Measurements from ENCODE around the gene ADCY9. TPM values are rescaled to one million over a fixed set of nuclear protein-coding genes. Genes with fewer than 3 reads are reported as not detected.
A peak's percentile ranks its signal among the peaks of the same experiment; 100 is the strongest.

The ADCY9 gene
- polyA plus RNA-seq, 1 donor from 2014 or later = 6.3 TPM

- Histone ChIP-seq H2AFZ (ENCODE audit: low read depth, low read length) (no peak overlapping the region), H3K9ac (ENCODE audit: low read length) (no peak overlapping the region), H3K36me3 (ENCODE audit: insufficient read depth, low read length) (no peaks in the 10 kb centered on the region), H3K27ac (ENCODE audit: low read length) (no peak overlapping the region), H3K9me3 (ENCODE audit: low read length) (no peaks in the 10 kb centered on the region), H3K9me2 (ENCODE audit: insufficient read depth, low read length) (no peaks in the 10 kb centered on the region), H3K4me2 (ENCODE audit: low read length) (no peak overlapping the region), H3F3A (ENCODE audit: insufficient read depth, low read length, poor library complexity, severe bottlenecking) (no peaks in the 10 kb centered on the region), H3K79me2 (replicated peaks; ENCODE audit: insufficient read depth, low read length) (no peaks in the 10 kb centered on the region), H3K27me3 (ENCODE audit: insufficient read depth, low read depth, low read length) (no peaks in the 10 kb centered on the region), H3K4me3 (ENCODE audit: low read length) (no peak overlapping the region), H4K20me1 (ENCODE audit: insufficient read depth) (no peaks in the 10 kb centered on the region)
- TF ChIP-seq RAD21 (conservative IDR thresholded peaks at IDR 0.05) = no peak
- TF ChIP-seq MXI1 (conservative IDR thresholded peaks at IDR 0.05; ENCODE audit: poor library complexity, severe bottlenecking) = no peak
- no peak for TF ChIP-seq TAF1 (IDR thresholded peaks at IDR 0.05; ENCODE audit: low read depth)
- TF ChIP-seq SMC3 (conservative IDR thresholded peaks at IDR 0.05; ENCODE audit: poor library complexity) = no peak
- TF ChIP-seq EP300 (conservative IDR thresholded peaks at IDR 0.05; ENCODE audit: poor library complexity, severe bottlenecking) = no peak
- TF ChIP-seq CTCF (IDR thresholded peaks at IDR 0.05; ENCODE audit: poor library complexity, severe bottlenecking) = no peak
- no peak for TF ChIP-seq REST (IDR thresholded peaks at IDR 0.05; ENCODE audit: borderline replicate concordance)
- no peak for TF ChIP-seq POLR2AphosphoS5 (IDR thresholded peaks at IDR 0.05)
- TF ChIP-seq EZH2 (IDR thresholded peaks at IDR 0.05; ENCODE audit: borderline replicate concordance, insufficient read depth, low read length, poor library complexity, severe bottlenecking) = no peak
Observed at GRCh38 chr16:4002121-4002520, 114.1 kb downstream of the ADCY9 start.

DNA sequence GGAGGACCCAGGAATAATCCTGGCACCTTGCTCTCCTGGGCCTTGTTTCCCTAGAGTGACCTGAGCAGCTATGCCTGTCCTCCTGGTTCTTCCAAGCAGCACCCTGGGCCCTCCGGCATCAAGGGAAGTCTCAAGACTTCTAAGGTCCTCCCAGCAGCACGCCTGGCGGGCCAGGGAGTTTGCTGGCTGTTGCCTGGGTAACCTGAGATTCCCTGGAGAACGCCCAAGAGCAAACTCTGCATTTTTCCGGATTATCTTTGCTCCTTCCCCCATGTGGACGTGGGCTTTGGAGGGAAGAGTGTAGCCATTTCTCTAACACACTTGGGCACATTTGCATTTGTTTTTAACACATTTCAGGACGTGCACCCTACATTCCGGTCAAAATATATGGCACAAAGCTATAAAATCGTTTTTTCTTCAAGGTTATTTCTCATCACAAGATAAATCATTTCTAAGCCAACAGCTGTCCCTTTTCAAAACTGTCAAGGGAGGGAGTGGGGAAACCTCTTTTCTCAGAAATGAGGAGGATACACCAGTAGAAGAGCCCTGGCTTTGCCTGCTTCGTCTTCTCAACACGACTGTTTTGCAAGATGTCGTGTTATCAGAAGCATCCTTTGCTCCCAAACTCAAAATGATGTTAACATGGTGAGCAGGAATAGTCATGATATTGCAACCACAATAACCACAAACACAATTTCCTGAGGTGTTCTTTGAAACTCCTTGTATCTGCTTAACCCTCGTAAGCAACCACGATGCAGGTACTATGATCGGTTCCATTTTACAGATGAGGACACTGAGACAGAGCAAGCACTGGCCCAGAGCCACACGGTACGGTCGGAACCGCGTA lies 116.5 kb downstream of the ADCY9 start:
- Histone ChIP-seq H3K4me3 (ENCODE audit: low read length) (peak overlapping the region; percentile 13), H3F3A (ENCODE audit: insufficient read depth, low read length, poor library complexity, severe bottlenecking) (no peaks in the 10 kb centered on the region), H3K9ac (ENCODE audit: low read length) (no peak overlapping the region), H2AFZ (ENCODE audit: low read depth, low read length) (no peak overlapping the region), H3K9me2 (ENCODE audit: insufficient read depth, low read length) (no peaks in the 10 kb centered on the region), H3K79me2 (replicated peaks; ENCODE audit: insufficient read depth, low read length) (no peaks in the 10 kb centered on the region), H3K36me3 (ENCODE audit: insufficient read depth, low read length) (no peaks in the 10 kb centered on the region), H3K4me2 (ENCODE audit: low read length) (no peak overlapping the region), H3K27ac (ENCODE audit: low read length) (no peak overlapping the region), H4K20me1 (ENCODE audit: insufficient read depth) (no peaks in the 10 kb centered on the region), H3K9me3 (ENCODE audit: low read length) (no peaks in the 10 kb centered on the region), H3K27me3 (ENCODE audit: insufficient read depth, low read depth, low read length) (no peaks in the 10 kb centered on the region)
- no peak for TF ChIP-seq SMC3 (conservative IDR thresholded peaks at IDR 0.05; ENCODE audit: poor library complexity)
- no peak for TF ChIP-seq POLR2AphosphoS5 (IDR thresholded peaks at IDR 0.05)
- no peak for TF ChIP-seq EZH2 (IDR thresholded peaks at IDR 0.05; ENCODE audit: borderline replicate concordance, insufficient read depth, low read length, poor library complexity, severe bottlenecking)
- no peak for TF ChIP-seq REST (IDR thresholded peaks at IDR 0.05; ENCODE audit: borderline replicate concordance)
- TF ChIP-seq EP300 (conservative IDR thresholded peaks at IDR 0.05; ENCODE audit: poor library complexity, severe bottlenecking) = no peak
- TF ChIP-seq RAD21 (conservative IDR thresholded peaks at IDR 0.05) = no peak
- TF ChIP-seq TAF1 (IDR thresholded peaks at IDR 0.05; ENCODE audit: low read depth) = no peak
- no peak for TF ChIP-seq MXI1 (conservative IDR thresholded peaks at IDR 0.05; ENCODE audit: poor library complexity, severe bottlenecking)
- TF ChIP-seq CTCF (IDR thresholded peaks at IDR 0.05; ENCODE audit: poor library complexity, severe bottlenecking) = no peak

All from neural cell (in vitro differentiated cells).